IMR-90 (cell line): ENCODE data around the gene CHST8. TPM values are rescaled to one million over a fixed set of nuclear protein-coding genes. Genes with fewer than 3 reads are reported as not detected.
A peak's percentile ranks its signal among the peaks of the same experiment; 100 is the strongest.

Experiments
- ATAC-seq: fragments of 200-7000 bp; cut with Tn5 transposase; 2 replicates; pipeline ENCODE4 v1.9.1; 2020; ENCODE audit warnings: low read depth, mild to moderate bottlenecking, moderate library complexity
- BruUV-seq: library from RNA; stranded (reverse); fragments of 400-500 nt; replicated peaks from 2 replicates; lab custom pipeline; 2021; lab: Mats Ljungman, UMichigan
- CTCF ChIA-PET: fragments of 300-600 bp; formaldehyde crosslinking; extraction: SDS; loops from one replicate; lab custom pipeline; 2021; ENCODE audit warnings: antibody characterized with exemption; lab: Yijun Ruan, JAX
- POLR2A ChIA-PET: fragments of 300-600 bp; sonication (Branson Sonifier 250); formaldehyde crosslinking; loops from one replicate; lab custom pipeline; 2022; ENCODE audit warnings: antibody characterized with exemption; ENCODE audit not compliant: unreplicated experiment; lab: Charles Lee
- DNase-seq: peaks from one replicate; pipeline ENCODE4 v3.0.0; 2013
- H2AFZ ChIP-seq: replicated peaks from 2 replicates; pipeline ENCODE3; 2013; ENCODE audit warnings: low read length, mild to moderate bottlenecking; ENCODE audit not compliant: poor library complexity
- H2AK5ac ChIP-seq: 2 replicates; pipeline ENCODE4 v1.6.1; 2013; ENCODE audit warnings: low read depth, low read length, inconsistent platforms
- H2AK9ac ChIP-seq: replicated peaks from 2 replicates; pipeline ENCODE3; 2013; ENCODE audit warnings: mild to moderate bottlenecking, low read depth, low read length, moderate library complexity; ENCODE audit not compliant: poor library complexity
- H2BK120ac ChIP-seq: 2 replicates; pipeline ENCODE4 v1.6.1; 2013; ENCODE audit warnings: low read depth, low read length, inconsistent platforms
- H2BK15ac ChIP-seq: 3 replicates; pipeline ENCODE4 v1.6.1; 2013; ENCODE audit warnings: low read depth, low read length, inconsistent platforms
- H2BK20ac ChIP-seq: 2 replicates; pipeline ENCODE4 v1.6.1; 2013; ENCODE audit warnings: low read depth, mild to moderate bottlenecking, inconsistent platforms, low read length, moderate library complexity
- H2BK5ac ChIP-seq: 2 replicates; pipeline ENCODE4 v1.6.1; 2013; ENCODE audit warnings: mild to moderate bottlenecking, low read depth, low read length, inconsistent platforms; ENCODE audit not compliant: poor library complexity, severe bottlenecking
- H3K14ac ChIP-seq: replicated peaks from 2 replicates; pipeline ENCODE4 v1.6.1; 2013; ENCODE audit warnings: low read depth, low read length, inconsistent platforms
- H3K18ac ChIP-seq: 2 replicates; pipeline ENCODE4 v1.6.1; 2013; ENCODE audit warnings: low read depth, low read length, control low read depth
- H3K23ac ChIP-seq: 2 replicates; pipeline ENCODE4 v1.6.1; 2013; ENCODE audit warnings: low read depth, low read length, inconsistent platforms
- H3K27ac ChIP-seq: 2 replicates; pipeline ENCODE4 v1.5.1; 2013; ENCODE audit warnings: mild to moderate bottlenecking, control low read depth, low read length; ENCODE audit not compliant: insufficient read depth
- H3K27me3 ChIP-seq: 2 replicates; pipeline ENCODE4 v1.6.1; 2013; ENCODE audit warnings: low read length; ENCODE audit not compliant: control insufficient read depth, insufficient read depth
- H3K36me3 ChIP-seq: 2 replicates; pipeline ENCODE4 v1.6.1; 2013; ENCODE audit warnings: low read length, mixed read lengths; ENCODE audit not compliant: control insufficient read depth, insufficient read depth
- H3K4ac ChIP-seq: 2 replicates; pipeline ENCODE4 v1.6.1; 2013; ENCODE audit warnings: low read depth, low read length, inconsistent platforms
- H3K4me1 ChIP-seq: 2 replicates; pipeline ENCODE4 v1.6.1; 2013; ENCODE audit warnings: low read length, mixed read lengths; ENCODE audit not compliant: control insufficient read depth, insufficient read depth
- H3K4me2 ChIP-seq: 2 replicates; pipeline ENCODE4 v1.6.1; 2013; ENCODE audit warnings: low read depth, mild to moderate bottlenecking, control low read depth, low read length, moderate library complexity
- H3K4me3 ChIP-seq: 2 replicates; pipeline ENCODE4 v1.5.1; 2013; ENCODE audit warnings: low read depth, mild to moderate bottlenecking, control low read depth, low read length, moderate library complexity; ENCODE audit not compliant: insufficient read depth
- H3K56ac ChIP-seq: 2 replicates; pipeline ENCODE4 v1.6.1; 2013; ENCODE audit warnings: low read length, inconsistent platforms; ENCODE audit not compliant: insufficient read depth; ENCODE audit errors: extremely low read depth
- H3K79me1 ChIP-seq, 2 experiments: 2 replicates each; pipeline ENCODE4 v1.6.1; 2013; ENCODE audit warnings: low read length in 2 of 2, inconsistent platforms in 1 of 2, low read depth in 1 of 2
- H3K9ac ChIP-seq: 2 replicates; pipeline ENCODE4 v1.6.1; 2013; ENCODE audit warnings: low read depth, low read length, control low read depth
- H3K9me1 ChIP-seq: 2 replicates; pipeline ENCODE4 v1.6.1; 2013; ENCODE audit warnings: low read length, inconsistent platforms; ENCODE audit not compliant: insufficient read depth
- H3K9me3 ChIP-seq: 2 replicates; pipeline ENCODE4 v1.6.1; 2013; ENCODE audit warnings: low read length; ENCODE audit not compliant: control insufficient read depth, insufficient read depth
- H4K20me1 ChIP-seq: 2 replicates; pipeline ENCODE4 v1.6.1; 2013; ENCODE audit warnings: low read length, inconsistent platforms; ENCODE audit not compliant: insufficient read depth
- H4K5ac ChIP-seq: 2 replicates; pipeline ENCODE4 v1.6.1; 2013; ENCODE audit warnings: mild to moderate bottlenecking, low read depth, low read length, control low read depth
- H4K8ac ChIP-seq, 2 experiments: 2 replicates each; pipeline ENCODE4 v1.6.1; 2013; ENCODE audit warnings: low read depth in 2 of 2, low read length in 2 of 2, control low read depth in 1 of 2, inconsistent platforms in 1 of 2
- H4K91ac ChIP-seq: 2 replicates; pipeline ENCODE4 v1.6.1; 2013; ENCODE audit warnings: low read depth, low read length, inconsistent platforms; ENCODE audit not compliant: insufficient read depth
- BHLHE40 ChIP-seq: fragments of 150-350 bp; IDR thresholded peaks from 2 replicates; pipeline ENCODE4 v1.6.1; 2016; ENCODE audit warnings: mild to moderate bottlenecking, low read depth, low read length
- MAFK ChIP-seq: IDR thresholded peaks from 2 replicates; pipeline ENCODE4 v1.6.1; 2012; ENCODE audit warnings: low read depth, low read length, improper control_type of control experiment
- MAZ ChIP-seq: IDR thresholded peaks from 2 replicates; pipeline ENCODE4 v1.6.1; 2012; ENCODE audit warnings: low read depth, mild to moderate bottlenecking, low read length, improper control_type of control experiment, moderate library complexity, borderline replicate concordance
- MXI1 ChIP-seq: IDR thresholded peaks from 2 replicates; pipeline ENCODE4 v1.6.1; 2012; ENCODE audit warnings: low read depth, mild to moderate bottlenecking, low read length, moderate library complexity, borderline replicate concordance
- NFE2L2 ChIP-seq: fragments of 150-350 bp; IDR thresholded peaks from 2 replicates; pipeline ENCODE4 v1.6.1; 2016; ENCODE audit warnings: low read depth, mild to moderate bottlenecking, low read length
- POLR2A ChIP-seq: IDR thresholded peaks from 2 replicates; pipeline ENCODE4 v1.6.1; 2012; ENCODE audit warnings: mild to moderate bottlenecking, low read depth, low read length
- RCOR1 ChIP-seq: IDR thresholded peaks from 2 replicates; pipeline ENCODE4 v1.6.1; 2012; ENCODE audit warnings: mild to moderate bottlenecking, low read length, improper control_type of control experiment; ENCODE audit not compliant: insufficient replicate concordance
- RFX5 ChIP-seq: IDR thresholded peaks from 2 replicates; pipeline ENCODE4 v1.8.0; 2012; ENCODE audit warnings: low read depth, mild to moderate bottlenecking, low read length, moderate library complexity
- SMC3 ChIP-seq: fragments of 150-350 bp; IDR thresholded peaks from 2 replicates; pipeline ENCODE4 v1.6.1; 2016; ENCODE audit warnings: low read depth, mild to moderate bottlenecking, antibody characterized with exemption, low read length, moderate library complexity
- WGBS, 2 experiments: methylation state at CpG; one replicate each; pipeline versions ENCODE4 v1.1.5 to v1.1.7; 2013; ENCODE audit warnings: missing lambda C conversion rate in 2 of 2; ENCODE audit not compliant: insufficient read length in 1 of 2; ENCODE audit errors: extremely low coverage in 2 of 2; 5-methylcytosine and 5-hydroxymethylcytosine counted together
- dilution Hi-C: fragments of 300-500 bp; cut with HindIII; formaldehyde crosslinking; loops from one replicate; pipeline ENCODE4 v1.14.3; 2018; ENCODE audit warnings: low sequenced_read_pairs; ENCODE audit not compliant: unreplicated experiment
- in situ Hi-C: fragments of 300-500 bp; cut with MboI; formaldehyde crosslinking; loops from 3 replicates; pipeline ENCODE4 v1.14.3; 2019; ENCODE audit warnings: low sequenced_read_pairs, inconsistent platforms, mixed read lengths
- intact Hi-C: fragments of 100-400 bp; cut with micrococcal nuclease; formaldehyde crosslinking; loops from 2 replicates; pipeline ENCODE4 v1.10.0; 2022
- polyA plus RNA-seq, 3 experiments: library from polyadenylated mRNA; depleted of rRNA; stranded (reverse); fragments of >200 nt; gene quantifications; 2 replicates each; pipeline ENCODE4 v1.2.3, GENCODE V29; 2012; ENCODE audit warnings: low replicate concordance in 1 of 3
- total RNA-seq: library from RNA; depleted of rRNA; stranded (reverse); fragments of >200 nt; gene quantifications from 2 replicates; pipeline ENCODE4 v1.2.3, GENCODE V29; 2012
- TF ChIP-seq, protein P1 (sequence below): fragments of 150-350 bp; IDR thresholded peaks from 2 replicates; pipeline ENCODE4 v1.6.1; 2017; ENCODE audit warnings: mild to moderate bottlenecking, antibody characterized with exemption, low read length, low read depth
- TF ChIP-seq, protein P2 (sequence below): conservative IDR thresholded peaks from 2 replicates; pipeline ENCODE4 v1.5.1; 2012; ENCODE audit warnings: mild to moderate bottlenecking, low read depth, low read length, improper control_type of control experiment
- TF ChIP-seq, protein P3 (sequence below): fragments of 150-350 bp; IDR thresholded peaks from 2 replicates; pipeline ENCODE4 v1.6.1; 2016; ENCODE audit warnings: low read depth, mild to moderate bottlenecking, low read length, moderate library complexity, borderline replicate concordance

Gene CHST8
- total and polyA plus RNA-seq, 2 of the 4 experiments (the other 2 are of a cell fraction), result not detected

DNA sequence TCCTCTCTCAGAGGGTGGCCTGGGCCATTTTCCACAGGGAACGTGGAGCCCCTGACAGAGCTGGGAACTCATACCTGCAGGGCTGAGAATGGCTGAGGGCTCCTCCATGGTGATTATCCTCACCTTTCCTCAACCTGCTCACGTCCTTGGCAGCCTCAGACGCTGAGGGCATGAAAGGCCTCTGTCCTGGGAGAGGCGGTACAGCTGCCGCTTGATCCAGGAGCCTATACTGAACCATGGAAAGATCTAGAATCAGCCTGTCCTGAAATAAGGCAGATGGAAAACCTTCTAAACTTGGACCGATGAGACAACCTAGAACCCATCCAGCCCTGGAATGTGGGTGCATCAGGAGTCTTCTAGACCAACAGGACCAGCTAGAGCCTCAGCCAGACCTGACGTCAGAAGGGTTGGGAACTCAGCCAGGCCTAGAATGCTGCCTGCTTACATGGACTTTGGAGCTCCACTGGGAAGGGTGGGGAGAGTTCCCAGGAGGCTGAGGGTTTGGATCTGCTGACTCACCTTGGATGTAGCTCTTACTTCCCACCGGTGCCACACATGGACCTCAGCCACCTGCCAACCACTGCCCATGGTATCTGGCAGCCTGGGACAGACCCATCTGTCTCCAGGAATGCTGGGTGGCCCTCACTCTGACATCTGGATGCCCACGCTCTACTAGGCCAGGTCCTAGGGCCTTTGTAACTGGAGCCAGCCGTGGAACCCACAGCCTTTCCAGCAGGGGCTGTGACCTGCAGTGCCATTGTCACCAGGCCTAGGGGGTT, 182.5 kb downstream of the CHST8 start:
- TF ChIP-seq NFE2L2 (no peak; the same call in 1 of the 2 replicates), RCOR1 (no peak), MAZ (no peak), MAFK (no peak), POLR2A (no peak), RFX5 (no peak), MXI1 (no peak), BHLHE40 (no peak), SMC3 (no peak)
- TF ChIP-seq, protein P1, sequence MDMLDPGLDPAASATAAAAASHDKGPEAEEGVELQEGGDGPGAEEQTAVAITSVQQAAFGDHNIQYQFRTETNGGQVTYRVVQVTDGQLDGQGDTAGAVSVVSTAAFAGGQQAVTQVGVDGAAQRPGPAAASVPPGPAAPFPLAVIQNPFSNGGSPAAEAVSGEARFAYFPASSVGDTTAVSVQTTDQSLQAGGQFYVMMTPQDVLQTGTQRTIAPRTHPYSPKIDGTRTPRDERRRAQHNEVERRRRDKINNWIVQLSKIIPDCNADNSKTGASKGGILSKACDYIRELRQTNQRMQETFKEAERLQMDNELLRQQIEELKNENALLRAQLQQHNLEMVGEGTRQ, result no peak
- TF ChIP-seq, protein P2, sequence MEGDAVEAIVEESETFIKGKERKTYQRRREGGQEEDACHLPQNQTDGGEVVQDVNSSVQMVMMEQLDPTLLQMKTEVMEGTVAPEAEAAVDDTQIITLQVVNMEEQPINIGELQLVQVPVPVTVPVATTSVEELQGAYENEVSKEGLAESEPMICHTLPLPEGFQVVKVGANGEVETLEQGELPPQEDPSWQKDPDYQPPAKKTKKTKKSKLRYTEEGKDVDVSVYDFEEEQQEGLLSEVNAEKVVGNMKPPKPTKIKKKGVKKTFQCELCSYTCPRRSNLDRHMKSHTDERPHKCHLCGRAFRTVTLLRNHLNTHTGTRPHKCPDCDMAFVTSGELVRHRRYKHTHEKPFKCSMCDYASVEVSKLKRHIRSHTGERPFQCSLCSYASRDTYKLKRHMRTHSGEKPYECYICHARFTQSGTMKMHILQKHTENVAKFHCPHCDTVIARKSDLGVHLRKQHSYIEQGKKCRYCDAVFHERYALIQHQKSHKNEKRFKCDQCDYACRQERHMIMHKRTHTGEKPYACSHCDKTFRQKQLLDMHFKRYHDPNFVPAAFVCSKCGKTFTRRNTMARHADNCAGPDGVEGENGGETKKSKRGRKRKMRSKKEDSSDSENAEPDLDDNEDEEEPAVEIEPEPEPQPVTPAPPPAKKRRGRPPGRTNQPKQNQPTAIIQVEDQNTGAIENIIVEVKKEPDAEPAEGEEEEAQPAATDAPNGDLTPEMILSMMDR, result no peak
- TF ChIP-seq, protein P3, sequence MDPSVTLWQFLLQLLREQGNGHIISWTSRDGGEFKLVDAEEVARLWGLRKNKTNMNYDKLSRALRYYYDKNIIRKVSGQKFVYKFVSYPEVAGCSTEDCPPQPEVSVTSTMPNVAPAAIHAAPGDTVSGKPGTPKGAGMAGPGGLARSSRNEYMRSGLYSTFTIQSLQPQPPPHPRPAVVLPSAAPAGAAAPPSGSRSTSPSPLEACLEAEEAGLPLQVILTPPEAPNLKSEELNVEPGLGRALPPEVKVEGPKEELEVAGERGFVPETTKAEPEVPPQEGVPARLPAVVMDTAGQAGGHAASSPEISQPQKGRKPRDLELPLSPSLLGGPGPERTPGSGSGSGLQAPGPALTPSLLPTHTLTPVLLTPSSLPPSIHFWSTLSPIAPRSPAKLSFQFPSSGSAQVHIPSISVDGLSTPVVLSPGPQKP, result no peak
- H2AK5ac ChIP-seq, result no peak overlapping the region
- peak overlapping the region; percentile 36 for H2AFZ ChIP-seq
- no peak overlapping the region for H3K9ac ChIP-seq
- CTCF ChIA-PET, result no interaction called here
- WGBS, 2 experiments, result 88% methylated on average over 4 of the region's 10 CpGs; no CpG with 5 or more reads in 1 of the 2 experiments
- dilution Hi-C loops (no loop called here), intact Hi-C loops (no loop called here), in situ Hi-C loops (no loop called here)
- no peak overlapping the region for H3K27ac ChIP-seq
- DNase-seq (peak; percentile 83), ATAC-seq (peak; percentile 65)
- H3K4me1 ChIP-seq, result no peaks in the 10 kb centered on the region; the same call in 1 of the 2 replicates
- H3K23ac ChIP-seq, result no peak overlapping the region
- no peak overlapping the region for H3K56ac ChIP-seq
- no peak overlapping the region for H3K18ac ChIP-seq
- no peaks in the 10 kb centered on the region for H3K9me3 ChIP-seq
- no peak overlapping the region for H2BK5ac ChIP-seq
- H3K79me1 ChIP-seq, result peaks cover 0 to 5% of the 10 kb centered on the region in 2 experiments; a peak in 1 of 4 replicates
- H4K5ac ChIP-seq, result no peak overlapping the region
- no peak overlapping the region for H3K14ac ChIP-seq
- 0 out of 2 replicates have a peak, but pooled peaks cover 6% of the 10 kb centered on the region for H4K20me1 ChIP-seq
- no peak overlapping the region for H3K4me3 ChIP-seq
- no peak overlapping the region for H4K8ac ChIP-seq
- H3K4ac ChIP-seq, result no peak overlapping the region
- H4K91ac ChIP-seq, result no peak overlapping the region
- H2BK120ac ChIP-seq, result no peak overlapping the region
- no peak overlapping the region for H2BK20ac ChIP-seq
- POLR2A ChIA-PET, result no interaction called here
- peak overlapping the region; percentile 79 for H2AK9ac ChIP-seq
- H2BK15ac ChIP-seq, result no peak overlapping the region
- no peak overlapping the region for H3K4me2 ChIP-seq
- no peaks in the 10 kb centered on the region; the same call in 1 of the 2 replicates for H3K9me1 ChIP-seq
- H3K36me3 ChIP-seq, result peaks cover 54% of the 10 kb centered on the region
- H3K27me3 ChIP-seq, result no peaks in the 10 kb centered on the region
- BruUV-seq, result no TSS peak
